ENCODE results near the gene MICAL2.

Gene MICAL2

DNA sequence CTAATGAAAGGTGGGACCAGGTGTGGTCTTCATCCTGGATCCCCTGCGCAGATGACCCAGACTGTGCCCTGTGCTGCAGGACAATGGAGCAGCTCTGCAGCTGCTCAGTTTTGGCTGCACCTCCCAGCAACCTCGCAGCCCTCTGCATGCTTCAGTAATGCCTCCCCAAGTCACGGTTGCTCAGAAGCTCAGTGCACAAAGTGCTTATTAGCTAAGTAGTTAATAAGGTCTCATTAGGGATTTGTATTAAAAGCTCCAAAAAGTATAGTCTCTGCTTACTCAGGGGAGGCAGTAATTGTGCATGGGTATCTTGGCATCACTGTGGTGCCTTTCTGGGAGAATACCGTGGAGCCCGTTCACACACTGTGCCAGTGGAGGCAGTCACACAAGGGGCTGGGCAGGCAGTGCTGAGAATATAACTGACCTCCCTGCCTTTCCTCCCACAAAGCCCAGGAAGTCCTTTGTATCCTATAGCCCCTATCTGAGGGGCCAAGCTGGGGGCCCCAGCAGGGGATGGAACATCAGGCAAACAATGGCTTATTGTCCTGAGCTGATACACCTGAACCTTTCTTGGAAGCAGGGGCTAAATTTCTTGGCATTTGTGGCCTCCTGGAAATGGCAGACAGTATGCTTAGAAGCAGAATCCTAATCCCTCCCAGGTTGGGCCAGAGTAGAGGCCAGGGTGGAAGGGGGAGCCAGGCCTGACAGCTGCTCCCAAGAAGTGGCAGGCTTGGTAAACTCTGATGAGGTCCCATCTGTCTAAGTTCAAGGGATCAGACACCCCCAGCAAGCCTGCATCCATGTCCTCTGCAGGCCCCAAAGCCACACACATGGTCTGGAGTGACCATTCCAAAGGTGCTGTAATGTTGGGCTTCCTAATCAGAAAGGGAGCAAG, 141.5 kb downstream of the MICAL2 start:
- no peak for DNase-seq

DNA sequence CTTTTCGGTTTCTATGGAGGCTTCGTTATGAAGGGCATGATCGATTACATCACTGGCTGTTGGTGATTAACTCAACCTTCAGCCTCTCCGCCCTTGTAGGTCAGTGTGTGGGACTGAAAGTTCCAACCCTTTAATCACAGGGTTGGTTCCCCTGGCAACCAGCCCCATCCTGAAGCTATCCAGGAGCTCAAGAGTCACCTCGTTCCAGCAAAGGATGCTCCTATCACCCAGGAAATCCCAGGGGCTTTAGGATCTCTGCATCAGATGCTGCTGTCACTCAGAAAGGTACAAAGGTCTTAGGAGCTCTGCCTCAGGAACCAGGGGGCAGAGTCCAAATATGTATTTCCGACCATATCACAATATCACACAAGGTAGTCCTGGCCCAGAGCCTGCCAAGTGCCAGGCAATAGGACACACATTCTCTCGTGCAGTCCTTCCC, 143.5 kb downstream of the MICAL2 start:
- DNase-seq, result no peak

DNA sequence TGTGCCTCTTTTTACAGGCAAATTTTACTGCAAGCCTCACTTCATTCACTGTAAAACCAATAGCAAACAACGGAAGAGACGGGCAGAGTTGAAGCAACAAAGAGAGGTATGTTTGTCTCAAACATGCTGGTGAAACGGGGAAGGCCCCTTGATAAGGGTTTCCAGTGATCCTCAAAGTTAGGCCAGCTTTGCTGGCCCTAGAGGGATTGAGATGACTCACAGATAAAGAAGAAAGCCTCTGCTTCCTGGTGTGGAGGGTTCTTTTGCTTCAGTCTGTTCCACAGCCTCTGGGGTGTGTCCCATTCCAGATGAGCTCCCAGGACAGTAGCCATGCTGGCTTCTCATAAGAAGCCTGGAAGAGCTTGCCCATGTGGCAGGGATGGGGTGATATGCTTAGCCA, 148.1 kb downstream of the MICAL2 start:
- no peak for DNase-seq

DNA sequence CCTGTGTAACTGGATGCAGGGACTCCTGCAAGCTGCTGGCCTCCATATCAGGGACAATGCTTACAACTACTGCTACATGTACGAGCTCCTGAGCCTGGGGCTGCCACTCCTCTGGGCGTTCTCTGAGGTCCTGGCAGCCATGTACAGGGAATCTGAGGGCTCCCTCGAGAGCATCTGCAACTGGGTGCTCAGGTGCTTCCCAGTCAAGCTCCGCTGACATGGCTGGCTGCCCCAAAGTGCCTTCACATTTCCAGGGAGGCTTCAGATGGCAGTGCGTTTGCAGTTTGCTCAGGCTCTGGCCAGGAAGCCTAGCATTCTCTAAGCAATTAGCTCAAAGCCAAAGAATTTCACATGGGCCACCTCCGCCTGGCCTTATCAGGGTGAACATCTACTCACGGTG, 149.6 kb downstream of the MICAL2 start:
- no peak for DNase-seq

DNA sequence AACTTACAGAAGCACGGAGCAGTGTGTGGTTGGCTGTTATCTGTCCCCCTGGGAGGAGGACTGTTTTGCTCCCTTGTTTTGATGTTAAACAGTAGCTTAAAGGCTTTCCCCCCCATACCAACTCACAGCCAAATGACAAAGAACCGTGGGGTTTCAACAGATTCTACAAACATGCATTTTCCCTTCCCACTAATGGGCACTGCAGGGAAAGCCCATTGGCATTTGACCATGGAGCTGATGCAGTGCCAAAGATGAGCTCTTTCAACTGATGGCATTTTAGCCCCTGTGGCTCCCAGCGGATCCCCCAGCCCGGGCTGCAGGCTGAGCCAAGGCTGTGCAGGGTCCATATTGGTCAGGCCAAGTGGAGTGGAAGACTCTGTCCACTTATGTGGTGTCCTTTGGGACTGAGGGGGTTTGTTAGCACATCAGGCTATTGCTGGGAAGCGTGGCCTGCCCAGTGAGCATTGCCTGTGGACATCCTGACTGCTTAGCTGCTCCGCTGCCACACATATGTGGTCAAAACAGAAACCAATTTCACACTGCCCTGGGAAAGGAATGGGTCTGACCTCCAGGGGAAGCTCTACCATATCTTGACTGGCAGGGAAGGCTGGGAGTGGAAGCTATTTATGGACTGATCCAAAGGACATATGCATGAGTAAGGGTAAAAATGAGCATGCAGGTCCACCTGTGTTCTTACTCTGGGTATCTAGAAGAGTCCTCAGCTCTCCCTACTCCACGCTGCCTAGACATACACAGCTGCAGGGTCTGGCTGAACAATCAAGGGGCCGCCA, 150.5 kb downstream of the MICAL2 start:
- DNase-seq, result no peak

DNA sequence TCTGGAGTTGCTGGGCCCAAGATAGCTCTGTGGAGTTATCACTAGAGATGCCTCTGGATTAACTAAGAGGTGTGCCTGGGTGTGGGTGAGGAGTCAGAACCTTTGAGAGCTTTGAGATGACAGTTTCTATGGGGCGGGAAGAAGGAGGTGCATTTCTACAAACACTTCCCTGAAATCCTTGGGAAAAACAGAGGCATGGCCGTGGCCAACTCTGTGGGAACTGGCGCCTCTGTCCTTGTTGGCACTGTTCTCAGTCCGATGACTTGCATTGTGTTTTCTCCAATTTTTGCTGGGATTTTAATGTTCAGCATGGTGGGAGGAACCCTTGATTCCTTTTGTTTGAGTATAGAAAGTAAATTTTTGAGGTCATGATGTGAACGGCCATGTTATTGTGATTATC, 151.2 kb downstream of the MICAL2 start:
- DNase-seq, result no peak

DNA sequence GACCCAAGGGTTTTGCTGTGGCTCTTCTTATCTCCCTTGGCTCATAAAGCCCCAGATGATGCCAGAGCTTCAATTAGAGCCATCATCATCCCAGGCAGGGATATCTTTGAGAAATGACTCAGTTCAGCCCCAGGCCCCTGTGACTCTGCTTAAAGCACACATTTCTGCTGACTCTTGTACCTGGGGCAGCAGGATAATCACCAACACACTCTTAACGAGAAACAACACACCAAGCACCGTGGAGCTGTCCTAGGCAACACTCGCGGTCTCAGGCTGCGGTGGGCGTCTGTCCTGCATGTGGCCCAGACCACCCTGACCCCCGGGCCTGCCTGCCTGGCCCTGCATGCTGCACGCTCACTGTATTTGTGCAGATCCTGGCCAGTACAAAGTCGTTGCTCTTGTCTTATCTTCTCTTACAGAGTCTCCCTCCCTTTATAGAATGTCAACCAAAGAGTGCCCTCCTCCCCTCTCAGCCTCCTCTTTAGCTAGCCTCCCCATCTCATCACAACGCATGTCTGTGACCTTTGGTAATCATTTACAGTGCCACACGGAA, 152.8 kb downstream of the MICAL2 start:
- no peak for DNase-seq

DNA sequence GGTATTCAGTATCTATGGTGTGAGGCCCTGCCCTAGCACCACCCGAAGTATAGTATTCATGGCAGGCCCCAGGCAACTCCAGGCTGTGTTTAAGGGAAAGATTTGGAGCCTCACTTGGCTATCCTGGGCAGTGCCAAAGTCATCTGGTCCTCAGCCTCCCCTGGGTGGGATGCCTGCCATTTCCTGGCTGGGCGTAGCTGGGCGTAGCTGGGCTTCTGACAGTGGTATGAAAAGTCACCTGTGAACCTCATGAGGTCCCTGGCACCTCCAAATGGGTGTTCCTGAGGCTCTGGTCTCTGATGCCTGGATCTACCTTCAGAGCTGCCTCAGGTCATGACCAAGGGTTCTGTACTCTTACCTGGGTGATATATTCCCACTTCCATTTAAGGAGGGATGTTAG, 154.0 kb downstream of the MICAL2 start:
- no peak for DNase-seq

DNA sequence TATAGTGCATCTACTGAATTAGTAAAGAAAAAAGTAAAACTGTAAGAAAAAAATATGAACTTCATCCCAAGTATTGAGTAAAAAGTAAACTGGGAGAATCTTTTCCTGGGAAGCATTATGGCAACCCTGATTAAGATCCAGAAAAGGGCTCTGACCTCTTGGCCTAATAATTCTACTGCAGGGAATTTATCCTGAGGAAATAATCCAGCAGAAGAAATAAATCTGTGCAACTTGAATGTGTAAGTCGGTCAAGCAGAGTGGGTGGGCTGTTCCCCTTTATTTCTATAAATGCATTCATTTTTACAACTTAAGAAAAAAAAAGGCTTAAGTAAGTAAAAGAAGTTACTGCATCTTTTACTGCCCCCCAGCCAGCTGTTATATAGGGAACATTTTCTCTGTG, 155.7 kb downstream of the MICAL2 start:
- no peak for DNase-seq

DNA sequence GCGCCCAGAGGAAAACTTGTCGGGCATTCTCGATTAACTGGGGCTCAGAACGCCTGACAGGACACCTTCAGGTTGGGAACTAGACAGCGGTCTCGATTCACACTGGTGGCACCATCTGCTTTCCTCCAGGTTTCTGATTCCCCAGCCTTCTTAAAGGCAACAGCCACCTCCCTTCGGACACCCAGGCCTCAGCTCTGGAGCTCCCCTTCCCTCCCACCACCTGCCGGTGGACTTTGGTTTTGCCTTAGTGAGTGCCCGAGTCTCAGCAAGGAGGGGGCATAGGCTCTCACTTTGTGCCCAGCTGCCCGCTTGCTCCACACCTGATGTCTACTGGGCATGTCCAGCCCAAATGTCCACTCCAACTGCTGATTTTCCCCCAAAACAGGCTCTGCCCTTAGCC, 156.6 kb downstream of the MICAL2 start:
- no peak for DNase-seq

DNA sequence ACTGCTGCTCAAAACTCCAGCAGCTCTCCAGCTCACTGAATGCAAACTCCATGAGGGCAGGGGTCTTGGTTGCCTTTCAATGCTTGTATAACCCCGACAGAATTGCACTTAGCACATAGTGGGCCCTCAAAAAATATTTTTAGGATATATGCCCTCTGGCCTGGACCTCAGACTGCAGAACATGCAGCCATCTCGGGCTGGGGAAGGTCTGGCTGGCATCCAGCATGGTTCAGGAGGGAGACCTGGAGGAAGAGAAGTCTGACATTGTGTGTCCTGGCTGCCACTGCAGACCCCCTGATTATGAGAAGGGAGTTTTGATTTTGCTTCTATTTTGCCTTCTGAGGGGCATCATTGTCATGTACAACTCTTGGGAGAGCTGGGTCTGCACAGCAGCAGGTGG, 157.5 kb downstream of the MICAL2 start:
- no peak for DNase-seq

DNA sequence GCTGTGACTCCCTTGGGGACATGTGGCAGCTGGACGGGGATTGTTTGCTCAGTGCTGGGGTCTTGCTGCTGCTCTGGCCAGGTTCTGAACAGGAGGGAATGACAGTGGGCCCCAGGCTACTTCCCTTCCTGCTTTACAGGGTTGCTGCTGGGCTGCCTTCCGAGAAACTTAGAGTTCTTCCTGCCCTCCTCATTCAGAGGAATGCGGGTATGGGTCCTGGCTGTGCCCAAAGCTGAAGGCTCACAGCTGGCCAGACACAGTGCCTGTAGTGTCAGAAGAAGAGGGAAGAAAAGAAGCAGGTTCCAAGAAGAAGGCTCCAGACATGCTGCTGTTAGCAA, 158.7 kb downstream of the MICAL2 start:
- no peak for DNase-seq

DNA sequence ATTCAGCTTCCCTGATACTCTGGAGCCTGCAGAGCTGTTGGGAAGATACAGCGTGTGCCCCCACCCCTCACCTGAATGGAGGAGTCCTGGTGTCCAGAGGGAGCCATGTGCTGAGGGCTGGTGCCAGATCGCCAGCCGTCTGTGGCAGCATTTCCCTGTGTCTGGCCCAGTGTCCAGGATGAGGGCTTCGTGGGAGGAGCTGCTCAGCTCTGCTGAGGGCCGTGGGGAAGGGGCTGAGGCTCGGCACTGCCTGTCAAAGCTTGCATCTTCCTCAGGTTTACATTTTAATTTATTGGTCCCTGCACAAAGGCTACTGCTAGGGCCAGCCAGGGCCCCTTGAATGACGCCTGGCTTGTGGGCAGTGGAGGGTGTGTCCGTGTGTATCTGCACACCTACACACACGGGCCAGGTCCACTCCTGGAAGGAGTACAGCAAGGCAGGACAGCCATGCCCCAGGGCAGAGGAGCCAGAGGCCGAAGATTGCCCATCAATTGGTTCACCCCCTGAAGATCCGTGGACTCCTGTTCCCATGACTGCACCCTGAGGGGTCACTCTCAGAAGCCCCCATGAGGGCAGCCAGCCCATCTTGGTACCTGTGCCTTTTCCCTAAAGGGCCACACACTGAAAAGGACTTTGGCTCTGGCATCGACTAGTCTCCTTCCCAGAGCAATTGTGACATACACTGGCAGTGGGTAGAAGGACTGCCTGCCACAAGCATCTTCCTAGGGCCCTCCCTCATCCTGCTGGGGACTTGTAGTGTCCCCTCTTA, 159.2 kb downstream of the MICAL2 start:
- DNase-seq, result no peak

DNA sequence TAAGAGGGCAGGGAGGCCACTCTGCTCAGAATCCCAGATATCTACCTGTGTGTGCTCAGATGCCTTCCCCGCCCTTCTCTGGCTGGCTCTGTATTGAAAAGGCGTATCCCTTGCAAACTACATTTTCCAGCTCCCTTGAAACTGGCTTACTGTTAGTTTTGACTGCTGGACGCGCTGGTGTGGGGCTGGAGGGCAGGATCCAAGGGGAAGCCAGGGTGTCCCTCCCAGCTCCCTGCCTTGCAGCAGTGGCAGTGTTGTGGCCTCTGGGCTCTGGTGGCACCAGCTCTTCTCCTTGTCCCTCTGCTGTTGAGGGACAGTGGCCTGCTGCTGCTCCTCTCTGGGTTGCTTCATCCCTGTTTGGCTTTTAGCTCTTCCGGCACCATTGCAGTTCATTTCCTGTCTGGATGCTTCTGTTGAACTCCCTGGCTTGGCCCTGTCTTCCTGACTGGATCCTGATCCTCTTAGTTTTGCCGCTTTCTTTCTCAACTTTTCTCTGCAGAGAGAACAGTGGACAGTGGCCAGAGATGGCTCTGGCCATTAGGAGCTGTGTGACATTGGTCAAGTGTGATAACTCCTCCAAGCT, 159.9 kb downstream of the MICAL2 start:
- DNase-seq, result no peak

DNA sequence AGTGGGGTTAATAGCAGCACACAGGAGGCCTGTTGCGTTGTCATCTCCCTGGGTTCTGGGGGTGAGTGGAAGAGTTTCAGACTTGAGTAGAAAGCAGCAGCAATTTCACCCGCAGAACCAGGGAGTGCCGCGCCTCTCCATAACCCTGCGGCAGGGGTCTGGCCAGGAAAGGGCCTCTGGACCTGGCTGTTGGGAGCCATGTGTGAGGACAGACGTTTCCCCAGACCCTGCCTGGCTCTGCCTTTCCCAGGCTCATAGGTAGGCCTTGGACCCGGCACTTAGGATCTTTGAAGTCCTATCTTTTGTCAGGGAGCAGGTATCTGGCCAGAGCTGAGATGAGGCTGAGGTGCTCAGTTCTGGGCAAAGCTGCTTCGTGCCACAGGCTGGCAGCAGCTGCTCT, 160.4 kb downstream of the MICAL2 start:
- no peak for DNase-seq

DNA sequence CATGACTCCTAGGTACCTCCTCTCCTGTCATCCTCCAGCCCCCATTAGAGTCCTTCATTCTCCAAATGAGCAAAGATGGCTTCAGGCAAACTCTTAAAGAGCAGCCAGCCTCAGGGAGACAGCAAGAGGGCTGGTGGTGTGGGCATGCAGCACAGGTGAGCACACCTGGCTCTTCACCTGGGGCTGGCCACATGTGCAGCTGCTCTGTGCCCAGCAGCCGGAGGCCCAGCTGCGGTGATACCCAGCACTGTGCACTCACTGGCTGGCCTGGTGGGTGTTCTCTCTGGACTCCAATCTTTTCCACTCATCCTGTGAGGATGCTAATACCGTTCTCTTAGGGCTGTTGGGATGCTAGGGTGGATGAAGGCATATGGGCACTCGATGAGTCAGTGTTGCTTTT, 160.9 kb downstream of the MICAL2 start:
- DNase-seq, result no peak

DNA sequence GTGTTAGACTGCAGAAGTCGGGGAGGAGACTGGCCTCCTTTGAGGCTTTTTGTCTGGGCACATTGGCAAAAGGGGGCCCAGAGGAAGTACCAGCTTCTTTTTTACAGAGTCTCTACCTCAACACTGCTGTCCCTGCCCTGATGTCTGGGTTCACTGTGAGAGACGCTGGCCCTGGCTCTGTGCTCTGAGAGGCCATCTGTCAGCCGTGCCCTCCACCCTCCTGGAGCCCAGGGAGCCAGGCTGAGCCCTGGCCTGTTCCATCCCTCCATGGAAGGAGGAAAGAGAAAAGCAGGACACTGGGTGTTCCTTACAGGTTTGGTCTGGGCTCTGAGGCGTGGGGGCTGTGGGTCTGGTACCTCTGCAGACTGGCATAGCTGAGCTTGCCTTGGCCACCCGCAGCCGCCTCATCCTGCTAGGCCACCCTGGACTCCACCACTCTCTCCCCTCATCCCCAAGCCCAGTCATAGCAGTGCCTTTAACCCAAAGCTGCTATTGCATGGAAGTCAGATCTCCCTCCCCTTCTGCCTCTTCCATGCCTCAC, 161.5 kb downstream of the MICAL2 start:
- DNase-seq, result no peak

DNA sequence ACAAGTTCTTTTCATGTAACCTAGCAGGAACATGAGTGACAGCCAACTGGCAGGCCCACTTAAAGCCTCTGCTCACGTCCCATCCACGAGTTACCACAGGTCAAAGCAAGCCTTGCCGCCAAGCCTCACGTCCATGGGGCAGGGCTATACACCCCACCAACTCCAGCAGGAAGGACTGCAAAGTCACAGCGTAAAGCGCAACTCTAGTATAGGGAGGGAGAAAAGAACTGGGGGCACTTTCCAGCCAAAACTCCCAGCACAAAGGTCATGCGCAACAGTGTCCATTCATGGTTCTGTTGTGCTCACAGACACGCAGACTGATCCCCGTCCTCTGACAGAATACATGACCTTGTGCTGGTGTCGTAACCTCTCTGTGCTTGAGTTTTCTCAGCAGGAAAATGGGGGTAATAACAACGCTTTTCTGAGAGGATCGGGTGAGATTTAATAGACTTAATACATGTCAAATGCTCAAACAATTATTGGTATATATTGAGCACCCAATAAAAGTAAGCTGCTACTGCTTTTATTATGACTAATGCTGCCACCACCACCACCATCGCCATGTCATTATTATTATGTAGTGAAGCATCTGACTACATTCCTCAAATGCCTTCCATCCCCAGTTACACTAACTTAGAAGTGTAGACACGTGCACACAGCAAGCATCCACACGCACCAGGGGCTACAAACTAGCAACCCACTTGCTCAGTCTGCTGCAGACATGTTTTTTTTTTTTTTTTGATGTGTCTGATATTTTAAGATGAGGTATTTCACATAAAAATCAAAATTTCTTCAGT, 162.6 kb downstream of the MICAL2 start:
- DNase-seq, result no peak

DNA sequence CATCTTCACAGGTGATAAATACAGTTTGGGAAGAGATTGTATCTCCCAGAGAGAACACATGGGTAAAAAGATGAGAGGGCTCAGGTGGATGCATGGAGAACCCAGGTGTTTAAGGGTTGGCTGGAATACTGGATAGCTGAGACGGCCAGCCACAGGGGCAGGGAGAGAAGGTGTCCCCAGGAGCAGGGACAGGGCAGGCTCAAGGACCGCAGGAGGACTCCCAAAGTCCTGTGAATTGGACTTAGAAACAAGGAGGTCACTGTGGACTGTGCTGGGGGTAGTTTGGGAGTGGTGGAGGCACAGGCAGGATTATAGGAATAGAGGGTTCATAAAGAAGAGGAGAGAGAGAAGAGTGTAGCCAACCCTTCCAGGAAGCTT, 163.2 kb downstream of the MICAL2 start:
- no peak for DNase-seq

DNA sequence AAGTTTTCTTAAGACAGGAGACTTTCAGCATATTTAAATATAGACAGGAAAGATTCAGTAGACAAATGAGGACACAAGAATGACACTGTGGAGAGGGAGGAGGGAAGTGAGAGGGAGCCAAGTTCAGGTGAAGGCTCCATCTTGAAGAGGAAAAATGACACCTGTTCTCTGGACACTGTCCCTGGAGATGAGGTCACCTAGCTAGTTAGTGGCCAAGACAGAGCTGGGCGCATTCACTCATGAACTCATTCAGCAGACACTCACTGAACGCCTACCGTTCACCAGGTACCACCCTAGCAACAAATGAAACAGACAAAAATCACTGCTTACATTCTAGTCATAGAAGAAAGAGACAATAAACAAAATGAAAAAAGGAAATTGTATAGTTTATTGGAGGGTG, 163.7 kb downstream of the MICAL2 start:
- DNase-seq, result no peak

DNA sequence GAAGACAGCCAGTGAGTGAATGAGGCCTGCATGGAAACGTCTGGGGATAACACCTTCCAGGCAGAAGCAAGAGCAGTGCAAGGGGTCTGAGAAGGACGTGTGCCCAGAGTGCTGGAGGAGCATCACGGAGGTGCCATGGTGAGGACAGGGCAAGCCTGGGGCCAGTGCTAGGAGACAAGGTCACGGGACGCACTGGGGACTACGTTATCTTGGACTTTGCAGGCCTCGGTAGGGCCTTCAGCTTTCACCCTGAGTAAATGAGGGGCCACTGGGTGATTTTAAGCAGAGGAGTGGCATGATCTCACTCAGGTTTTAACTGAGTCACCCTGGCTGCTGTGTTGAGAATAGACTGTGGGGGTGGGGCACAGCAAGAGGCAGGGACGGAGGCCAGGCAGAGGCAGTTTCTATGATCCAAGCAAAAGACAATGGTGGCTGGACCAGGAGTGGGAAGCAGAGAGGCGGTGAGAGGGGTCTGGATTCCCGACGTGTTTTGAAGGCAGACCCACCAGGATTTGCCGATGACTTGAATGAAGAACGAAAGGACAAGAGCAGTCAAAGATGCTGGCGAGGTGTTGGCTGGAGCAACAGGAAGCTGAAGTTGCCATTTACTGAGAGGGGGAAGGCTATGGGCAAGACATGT, 164.3 kb downstream of the MICAL2 start:
- no peak for DNase-seq

All from suppressor macrophage treated with lipopolysaccharide for 1 hour (primary cell).